ENCODE measurements around the gene CTBP2. TPM values are rescaled to one million over a fixed set of nuclear protein-coding genes. Genes with fewer than 3 reads are reported as not detected.

Gene CTBP2
- total RNA-seq, 3 donors from 2014 or later: 1.0 to 1.4 (median 1.3) TPM

GRCh38 chr10:125034675-125035074, 125.7 kb downstream of the CTBP2 start:
- Mint-ChIP-seq H3K4me1 (ENCODE audit: low read depth) (no peaks in the 10 kb centered on the region), H3K4me3 (no peak overlapping the region), H3K9me3 (no peaks in the 10 kb centered on the region), H3K36me3 (ENCODE audit: insufficient read depth) (no peaks in the 10 kb centered on the region), H3K27me3 (ENCODE audit: low read depth) (peaks cover 1% of the 10 kb centered on the region)
- ATAC-seq: no peak
- DNase-seq: no peak

GRCh38 chr10:125033146-125033924, 127.0 kb downstream of the CTBP2 start:
- ATAC-seq: no peak
- Mint-ChIP-seq H3K4me1 (ENCODE audit: low read depth) (no peaks in the 10 kb centered on the region), H3K27me3 (ENCODE audit: low read depth) (peaks cover 1% of the 10 kb centered on the region), H3K9me3 (no peaks in the 10 kb centered on the region), H3K4me3 (no peak overlapping the region), H3K36me3 (ENCODE audit: insufficient read depth) (no peaks in the 10 kb centered on the region)
- no peak for DNase-seq

- H3K9me3 Mint-ChIP-seq: no peaks in the 10 kb centered on the region
- ATAC-seq: no peak
- H3K4me3 Mint-ChIP-seq: no peak overlapping the region
- no peaks in the 10 kb centered on the region for H3K4me1 Mint-ChIP-seq (ENCODE audit: low read depth)
- no peaks in the 10 kb centered on the region for H3K36me3 Mint-ChIP-seq (ENCODE audit: insufficient read depth)
- DNase-seq: no peak
- H3K27me3 Mint-ChIP-seq (ENCODE audit: low read depth): peaks cover 1% of the 10 kb centered on the region
These were observed 127.8 kb downstream of the CTBP2 start for GRCh38 chr10:125032474-125033020.

GRCh38 chr10:125030567-125031197, 129.7 kb downstream of the CTBP2 start:
- Mint-ChIP-seq H3K27me3 (ENCODE audit: low read depth) (peaks cover 1% of the 10 kb centered on the region), H3K9me3 (no peaks in the 10 kb centered on the region)

GRCh38 chr10:125029584-125030242, 130.7 kb downstream of the CTBP2 start:
- no peak overlapping the region for H3K4me3 Mint-ChIP-seq
- H3K36me3 Mint-ChIP-seq (ENCODE audit: insufficient read depth): no peaks in the 10 kb centered on the region
- DNase-seq (no peak), ATAC-seq (no peak)
- no peaks in the 10 kb centered on the region for H3K4me1 Mint-ChIP-seq (ENCODE audit: low read depth)
- no peaks in the 10 kb centered on the region for H3K9me3 Mint-ChIP-seq
- H3K27me3 Mint-ChIP-seq (ENCODE audit: low read depth): no peaks in the 10 kb centered on the region

More at GRCh38 chr10:125030567-125031197, 129.7 kb downstream of the CTBP2 start:
- Mint-ChIP-seq H3K4me1 (ENCODE audit: low read depth) (no peaks in the 10 kb centered on the region), H3K4me3 (no peak overlapping the region), H3K36me3 (ENCODE audit: insufficient read depth) (no peaks in the 10 kb centered on the region)
- DNase-seq: no peak
- ATAC-seq: no peak

- DNase-seq (no peak), ATAC-seq (no peak)
- no peak overlapping the region for H3K4me3 Mint-ChIP-seq
- H3K36me3 Mint-ChIP-seq (ENCODE audit: insufficient read depth): no peaks in the 10 kb centered on the region
- no peaks in the 10 kb centered on the region for H3K4me1 Mint-ChIP-seq (ENCODE audit: low read depth)
- H3K9me3 Mint-ChIP-seq: no peaks in the 10 kb centered on the region
- H3K27me3 Mint-ChIP-seq (ENCODE audit: low read depth): no peaks in the 10 kb centered on the region
These were observed 132.2 kb downstream of the CTBP2 start for GRCh38 chr10:125027871-125028869.

GRCh38 chr10:125026974-125027735, 133.2 kb downstream of the CTBP2 start:
- DNase-seq (no peak), ATAC-seq (no peak)
- no peaks in the 10 kb centered on the region for H3K9me3 Mint-ChIP-seq
- H3K4me1 Mint-ChIP-seq (ENCODE audit: low read depth): no peaks in the 10 kb centered on the region
- H3K27me3 Mint-ChIP-seq (ENCODE audit: low read depth): no peaks in the 10 kb centered on the region
- H3K36me3 Mint-ChIP-seq (ENCODE audit: insufficient read depth): no peaks in the 10 kb centered on the region
- no peak overlapping the region for H3K4me3 Mint-ChIP-seq

GRCh38 chr10:125026036-125026931, 134.1 kb downstream of the CTBP2 start:
- Mint-ChIP-seq H3K9me3 (no peaks in the 10 kb centered on the region), H3K36me3 (ENCODE audit: insufficient read depth) (no peaks in the 10 kb centered on the region), H3K27me3 (ENCODE audit: low read depth) (no peaks in the 10 kb centered on the region), H3K4me3 (no peak overlapping the region), H3K4me1 (ENCODE audit: low read depth) (no peaks in the 10 kb centered on the region)
- ATAC-seq (no peak), DNase-seq (no peak)

- DNase-seq: no peak
- Mint-ChIP-seq H3K9me3 (no peaks in the 10 kb centered on the region), H3K4me3 (no peak overlapping the region), H3K27me3 (ENCODE audit: low read depth) (no peaks in the 10 kb centered on the region), H3K4me1 (ENCODE audit: low read depth) (no peaks in the 10 kb centered on the region), H3K36me3 (ENCODE audit: insufficient read depth) (no peaks in the 10 kb centered on the region)
- ATAC-seq: no peak
These were observed 135.0 kb downstream of the CTBP2 start for GRCh38 chr10:125025341-125025740.

GRCh38 chr10:125024497-125025234, 135.7 kb downstream of the CTBP2 start:
- ATAC-seq: no peak
- Mint-ChIP-seq H3K9me3 (peaks cover under 1% of the 10 kb centered on the region), H3K27me3 (ENCODE audit: low read depth) (no peaks in the 10 kb centered on the region), H3K36me3 (ENCODE audit: insufficient read depth) (no peaks in the 10 kb centered on the region), H3K4me1 (ENCODE audit: low read depth) (no peaks in the 10 kb centered on the region), H3K4me3 (no peak overlapping the region)
- no peak for DNase-seq

- H3K36me3 Mint-ChIP-seq (ENCODE audit: insufficient read depth): no peaks in the 10 kb centered on the region
- no peak for DNase-seq
These were observed 136.4 kb downstream of the CTBP2 start for GRCh38 chr10:125023862-125024496.

More at GRCh38 chr10:125023862-125024496, 136.4 kb downstream of the CTBP2 start:
- Mint-ChIP-seq H3K9me3 (peaks cover 4% of the 10 kb centered on the region), H3K4me3 (no peak overlapping the region), H3K27me3 (ENCODE audit: low read depth) (no peaks in the 10 kb centered on the region), H3K4me1 (ENCODE audit: low read depth) (no peaks in the 10 kb centered on the region)
- ATAC-seq: no peak

Measured in activated T-cell treated with anti-CD3 and anti-CD28 coated beads, Interleukin-2, amount 50 U/mL, for 4 hours (primary cell).